ENCODE data around the gene ZFP1. TPM values are rescaled to one million over a fixed set of nuclear protein-coding genes. Genes with fewer than 3 reads are reported as not detected.

Gene ZFP1
- total RNA-seq, 1 experiment from 2014 or later = 9.7 TPM

- no peak for TF ChIP-seq ATF3 (CRISPR knock-in tag; conservative IDR thresholded peaks at IDR 0.05)
- TF ChIP-seq CREM (CRISPR knock-in tag; IDR thresholded peaks at IDR 0.05) = no peak
- no peak for TF ChIP-seq SMAD4 (CRISPR knock-in tag; IDR thresholded peaks at IDR 0.05)
- TF ChIP-seq NFE2L1 (CRISPR knock-in tag; IDR thresholded peaks at IDR 0.05) = no peak
- no peak for TF ChIP-seq ATF2 (CRISPR knock-in tag; IDR thresholded peaks at IDR 0.05; ENCODE audit: borderline replicate concordance, low read depth)
These were observed 33.3 kb downstream of the ZFP1 start (continued) for GRCh38 chr16:75181630-75182029.

- H3K4me1 Mint-ChIP-seq = no peaks in the 10 kb centered on the region
These were observed 40.6 kb downstream of the ZFP1 start for GRCh38 chr16:75188832-75189477.

More at GRCh38 chr16:75188832-75189477, 40.6 kb downstream of the ZFP1 start:
- no peak overlapping the region for H3K27ac Mint-ChIP-seq
- H3K4me3 Mint-ChIP-seq = no peak overlapping the region
- ATAC-seq (no peak), DNase-seq (ENCODE audit: low spot score) (no peak)
- POLR2A ChIA-PET = no interaction called here
- no peak for TF ChIP-seq ZBTB43 (CRISPR knock-in tag; IDR thresholded peaks at IDR 0.05)
- no peak for TF ChIP-seq ATF2 (CRISPR knock-in tag; IDR thresholded peaks at IDR 0.05; ENCODE audit: borderline replicate concordance, low read depth)
- no peak for TF ChIP-seq ZNF396 (CRISPR knock-in tag; IDR thresholded peaks at IDR 0.05; ENCODE audit: borderline replicate concordance)
- no peak for TF ChIP-seq ETV6 (CRISPR knock-in tag; IDR thresholded peaks at IDR 0.05)
- no peak for TF ChIP-seq IRF2 (CRISPR knock-in tag; IDR thresholded peaks at IDR 0.05; ENCODE audit: borderline replicate concordance, low read depth)
- no peak for TF ChIP-seq HMGXB4 (CRISPR knock-in tag; IDR thresholded peaks at IDR 0.05)
- TF ChIP-seq USF1 (CRISPR knock-in tag; IDR thresholded peaks at IDR 0.05) = no peak
- no peak for TF ChIP-seq NR3C1 (CRISPR knock-in tag; conservative IDR thresholded peaks at IDR 0.05; ENCODE audit: low read depth)
- no peaks in the 10 kb centered on the region; the same call in 1 of the 2 replicates for H3K27me3 Mint-ChIP-seq (ENCODE audit: low read depth)
- H3K36me3 Mint-ChIP-seq = no peaks in the 10 kb centered on the region
- CTCF ChIA-PET = interaction anchor here (1.0 to 2.2 kb wide), 3 partner anchors 9 to 328 kb away, joined by 3 to 6 read pairs (median 4); no protein-coding TSS in a partner anchor
- H3K9me3 Mint-ChIP-seq = peaks cover 7% of the 10 kb centered on the region
